ENCODE data around the gene MVB12B. TPM values are rescaled to one million over a fixed set of nuclear protein-coding genes. Genes with fewer than 3 reads are reported as not detected.
"Not testable (repeated sequence)": the region's sequence is repeated elsewhere in the genome, so short reads cannot be mapped to it uniquely, and the experiment has no call there.

Gene MVB12B
- total RNA-seq, result 9.4 TPM

DNA sequence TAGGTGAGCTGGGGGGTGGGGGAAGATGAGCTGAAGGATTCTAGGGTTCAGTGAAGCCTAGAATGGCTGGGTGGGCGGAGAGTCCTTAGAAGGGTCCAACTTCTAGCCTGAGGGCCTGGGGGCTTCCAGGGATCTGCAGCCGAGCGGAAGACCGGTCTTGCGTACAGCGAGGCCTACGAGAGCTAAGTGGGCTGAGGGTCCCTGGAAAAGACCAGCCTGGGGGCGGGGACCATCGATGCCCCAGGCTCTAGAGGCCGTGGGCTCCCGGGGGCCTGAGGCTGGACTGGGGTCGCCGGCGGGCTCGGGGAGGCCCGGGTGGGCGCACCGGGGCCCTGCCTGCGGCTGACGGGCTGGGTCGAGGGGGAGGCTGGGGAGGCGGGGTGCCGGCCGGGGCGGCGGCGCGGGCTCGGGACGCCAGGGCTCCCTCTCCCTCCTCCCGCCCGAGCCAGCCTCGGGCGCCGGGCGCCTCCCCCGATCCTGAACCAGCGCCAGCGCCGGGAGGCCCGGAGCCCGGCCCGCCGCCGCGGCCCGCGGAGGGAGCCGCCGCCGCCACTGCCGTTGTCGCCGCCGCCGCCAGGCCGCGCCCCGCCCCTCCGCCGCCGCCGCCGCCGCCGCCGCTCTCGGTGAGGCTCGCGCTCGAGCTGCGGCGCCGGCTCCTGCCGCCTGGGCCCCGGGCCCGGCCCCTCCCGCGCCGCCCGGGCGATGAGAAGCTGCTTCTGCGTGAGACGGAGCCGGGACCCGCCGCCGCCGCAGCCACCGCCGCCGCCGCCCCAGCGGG is at the start of gene MVB12B:
Gene MVB12B, plus strand, starts transcription at position 602 of the 778 bp plus-strand sequence. Its CDS starts 101 bp downstream, at position 703.
- H3K9me3 ChIP-seq (ENCODE audit: low read depth, low read length), result peaks cover 15% of the 10 kb centered on the region
- H3K4me1 ChIP-seq (ENCODE audit: insufficient read depth, low read length), result peaks cover 42% of the 10 kb centered on the region
- H3K27me3 ChIP-seq (ENCODE audit: insufficient read depth, low read length), result no peaks in the 10 kb centered on the region
- peak within 1 kb of the TSS; percentile 37 for H3K4me3 ChIP-seq (ENCODE audit: low read length)

DNA sequence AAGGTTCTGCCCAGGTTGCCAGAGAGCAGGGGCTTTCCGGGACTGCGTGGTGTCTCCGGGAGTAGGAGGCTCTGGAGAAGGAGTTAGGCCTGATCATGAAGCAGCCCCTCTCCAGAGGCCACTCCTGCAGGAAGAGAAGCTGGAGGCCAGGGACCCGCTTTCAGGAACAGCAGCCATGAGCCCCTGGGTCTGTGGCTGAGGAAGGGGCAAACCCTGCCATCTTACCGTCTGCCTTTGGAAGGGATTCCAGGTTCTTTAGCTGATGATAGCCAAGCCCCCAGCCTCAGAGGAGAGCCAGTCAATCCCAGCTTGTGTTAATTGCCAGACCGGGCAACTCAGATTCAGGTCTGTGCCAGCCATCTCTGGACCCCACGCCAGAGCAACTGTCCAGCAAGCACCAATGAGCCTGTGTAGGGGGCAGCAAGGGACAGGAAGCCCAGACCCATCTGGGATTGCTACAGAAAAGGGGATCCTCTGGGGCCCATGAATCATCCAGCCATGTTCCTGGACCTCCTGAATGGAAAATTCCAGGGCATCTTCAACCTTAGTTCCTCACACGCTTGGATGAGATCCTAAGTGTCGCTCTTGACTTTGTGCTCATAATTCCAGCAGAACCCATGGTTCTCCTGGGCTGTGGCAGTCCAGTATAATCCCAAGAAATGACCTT is 42.7 kb upstream of the MVB12B start:
- Histone ChIP-seq H3K27me3 (ENCODE audit: insufficient read depth, low read length) (peaks cover 4% of the 10 kb centered on the region), H3K9me3 (ENCODE audit: low read depth, low read length) (no peaks in the 10 kb centered on the region), H3K4me3 (ENCODE audit: low read length) (no peak overlapping the region), H3K4me1 (ENCODE audit: insufficient read depth, low read length) (no peaks in the 10 kb centered on the region)

GRCh38 chr9:126285652-126286051 is 41.0 kb upstream of the MVB12B start:
- H3K4me3 ChIP-seq (ENCODE audit: low read length); H3K9me3 ChIP-seq (ENCODE audit: low read depth, low read length); H3K27me3 ChIP-seq (ENCODE audit: insufficient read depth, low read length); H3K4me1 ChIP-seq (ENCODE audit: insufficient read depth, low read length): not testable (repeated sequence)

DNA sequence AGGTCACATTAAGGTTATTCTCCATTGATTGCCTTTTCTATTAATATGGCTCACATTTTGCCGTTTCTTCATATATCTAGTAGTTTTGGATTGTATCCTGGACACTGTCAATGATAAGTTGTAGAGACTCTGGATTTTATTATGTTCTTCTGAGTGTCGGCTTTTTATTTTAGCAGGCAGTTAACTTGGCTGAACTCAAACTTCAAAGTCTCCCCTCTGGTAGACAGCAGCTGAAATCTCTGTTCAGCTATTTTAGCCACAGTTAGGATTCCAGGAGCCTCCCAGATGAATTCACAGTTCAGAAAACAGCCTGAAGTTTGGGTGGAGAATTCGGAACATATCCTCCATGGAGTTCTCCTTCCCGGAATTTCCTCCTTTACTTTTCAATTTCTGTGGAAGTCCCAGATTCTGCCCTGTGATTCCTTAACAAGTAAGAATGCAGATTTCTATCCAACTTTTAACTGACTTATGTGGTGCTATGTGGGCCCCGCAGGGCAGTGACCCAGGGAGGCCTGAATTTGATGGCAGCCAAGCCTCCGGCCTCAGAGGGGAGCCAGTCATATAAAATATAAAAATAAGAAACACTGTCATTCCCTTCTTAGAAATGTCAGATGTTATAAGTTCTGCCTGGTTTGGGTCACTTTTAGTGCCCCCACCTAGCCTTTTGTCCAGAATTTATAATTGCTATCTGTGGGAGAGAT is 39.3 kb upstream of the MVB12B start:
- Histone ChIP-seq H3K4me3 (ENCODE audit: low read length) (no peak overlapping the region), H3K27me3 (ENCODE audit: insufficient read depth, low read length) (peaks cover 4% of the 10 kb centered on the region), H3K9me3 (ENCODE audit: low read depth, low read length) (no peaks in the 10 kb centered on the region), H3K4me1 (ENCODE audit: insufficient read depth, low read length) (no peaks in the 10 kb centered on the region)

DNA sequence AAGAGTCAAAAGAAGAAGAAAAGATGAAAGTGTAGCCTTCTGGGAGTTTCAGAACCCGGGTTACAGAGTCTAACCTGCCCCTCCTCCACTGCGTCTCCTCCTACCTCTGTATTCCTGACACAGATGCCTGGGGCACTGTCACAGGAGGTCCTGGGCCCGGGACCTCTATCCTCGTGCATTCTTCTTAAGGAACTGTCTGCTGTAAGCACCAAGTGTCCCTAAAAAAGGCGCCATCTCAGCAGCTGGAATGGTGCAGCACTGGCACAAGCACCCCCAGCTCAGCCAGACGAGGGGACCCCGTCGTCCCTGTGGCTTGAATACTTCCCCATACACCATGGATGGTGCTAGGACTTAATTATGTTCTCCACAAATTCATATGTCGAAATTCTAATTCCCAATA is 35.8 kb upstream of the MVB12B start:
- no peak overlapping the region for H3K4me3 ChIP-seq (ENCODE audit: low read length)
- H3K9me3 ChIP-seq (ENCODE audit: low read depth, low read length), result no peaks in the 10 kb centered on the region
- H3K4me1 ChIP-seq (ENCODE audit: insufficient read depth, low read length), result no peaks in the 10 kb centered on the region
- no peaks in the 10 kb centered on the region for H3K27me3 ChIP-seq (ENCODE audit: insufficient read depth, low read length)

GRCh38 chr9:126291925-126292324 is 34.7 kb upstream of the MVB12B start:
- Histone ChIP-seq H3K4me3 (ENCODE audit: low read length) (no peak overlapping the region), H3K27me3 (ENCODE audit: insufficient read depth, low read length) (no peaks in the 10 kb centered on the region), H3K4me1 (ENCODE audit: insufficient read depth, low read length) (no peaks in the 10 kb centered on the region), H3K9me3 (ENCODE audit: low read depth, low read length) (no peaks in the 10 kb centered on the region)

- Histone ChIP-seq H3K4me1 (ENCODE audit: insufficient read depth, low read length) (no peaks in the 10 kb centered on the region), H3K4me3 (ENCODE audit: low read length) (no peak overlapping the region), H3K9me3 (ENCODE audit: low read depth, low read length) (no peaks in the 10 kb centered on the region), H3K27me3 (ENCODE audit: insufficient read depth, low read length) (no peaks in the 10 kb centered on the region)
Observed at GRCh38 chr9:126292736-126293521, 33.7 kb upstream of the MVB12B start.

GRCh38 chr9:126293522-126293889 is 33.1 kb upstream of the MVB12B start:
- H3K4me3 ChIP-seq (ENCODE audit: low read length), result no peak overlapping the region
- H3K9me3 ChIP-seq (ENCODE audit: low read depth, low read length), result no peaks in the 10 kb centered on the region
- H3K27me3 ChIP-seq (ENCODE audit: insufficient read depth, low read length), result no peaks in the 10 kb centered on the region
- no peaks in the 10 kb centered on the region for H3K4me1 ChIP-seq (ENCODE audit: insufficient read depth, low read length)

GRCh38 chr9:126294331-126295081 is 32.1 kb upstream of the MVB12B start:
- H3K4me3 ChIP-seq (ENCODE audit: low read length), result no peak overlapping the region

DNA sequence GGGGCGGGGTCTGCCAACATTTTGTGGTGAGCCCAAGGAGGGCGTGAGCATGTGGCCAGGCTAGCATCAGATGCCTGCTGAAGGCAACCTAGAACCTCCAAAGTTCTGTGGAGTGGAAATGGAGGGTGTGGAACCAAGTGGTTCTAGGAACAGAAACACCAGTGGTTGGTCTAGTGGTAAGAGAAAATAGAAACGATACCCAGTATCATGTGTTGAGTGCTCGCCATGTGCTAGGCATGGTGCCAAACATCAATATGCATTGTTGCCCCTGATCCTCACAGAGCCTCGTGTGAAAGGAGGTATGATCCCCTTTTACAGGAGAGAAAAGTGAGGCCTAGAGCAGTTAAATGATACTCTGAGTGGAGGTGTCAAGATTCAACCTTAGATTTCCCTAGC is 31.5 kb upstream of the MVB12B start:
- H3K4me3 ChIP-seq (ENCODE audit: low read length), result no peak overlapping the region
- H3K4me1 ChIP-seq (ENCODE audit: insufficient read depth, low read length), result no peaks in the 10 kb centered on the region
- no peaks in the 10 kb centered on the region for H3K27me3 ChIP-seq (ENCODE audit: insufficient read depth, low read length)
- H3K9me3 ChIP-seq (ENCODE audit: low read depth, low read length), result no peaks in the 10 kb centered on the region

More at GRCh38 chr9:126294331-126295081, 32.1 kb upstream of the MVB12B start:
- Histone ChIP-seq H3K9me3 (ENCODE audit: low read depth, low read length) (no peaks in the 10 kb centered on the region), H3K4me1 (ENCODE audit: insufficient read depth, low read length) (no peaks in the 10 kb centered on the region), H3K27me3 (ENCODE audit: insufficient read depth, low read length) (no peaks in the 10 kb centered on the region)

DNA sequence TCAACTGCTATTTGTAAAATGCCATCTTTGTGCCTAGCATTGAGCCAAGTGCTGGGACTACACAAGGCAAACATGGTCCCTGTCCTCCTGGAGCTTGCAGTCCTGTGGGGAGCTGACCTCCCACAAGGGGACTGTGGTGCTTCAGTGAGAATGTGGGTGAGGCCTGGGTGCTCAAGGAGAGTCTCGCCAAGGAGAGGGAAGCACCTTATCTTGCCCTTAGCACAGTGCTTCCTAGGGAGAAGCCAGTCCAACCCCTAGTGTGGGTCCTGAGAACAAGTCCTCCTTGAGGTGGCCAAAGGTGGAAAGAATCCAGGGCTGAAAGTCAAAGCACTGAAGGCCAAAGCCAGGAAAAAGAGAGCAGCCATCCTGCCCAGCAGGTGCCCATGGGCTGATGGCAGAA is 31.1 kb upstream of the MVB12B start:
- H3K4me1 ChIP-seq (ENCODE audit: insufficient read depth, low read length), result no peaks in the 10 kb centered on the region
- H3K27me3 ChIP-seq (ENCODE audit: insufficient read depth, low read length), result no peaks in the 10 kb centered on the region
- H3K9me3 ChIP-seq (ENCODE audit: low read depth, low read length), result no peaks in the 10 kb centered on the region
- H3K4me3 ChIP-seq (ENCODE audit: low read length), result no peak overlapping the region

DNA sequence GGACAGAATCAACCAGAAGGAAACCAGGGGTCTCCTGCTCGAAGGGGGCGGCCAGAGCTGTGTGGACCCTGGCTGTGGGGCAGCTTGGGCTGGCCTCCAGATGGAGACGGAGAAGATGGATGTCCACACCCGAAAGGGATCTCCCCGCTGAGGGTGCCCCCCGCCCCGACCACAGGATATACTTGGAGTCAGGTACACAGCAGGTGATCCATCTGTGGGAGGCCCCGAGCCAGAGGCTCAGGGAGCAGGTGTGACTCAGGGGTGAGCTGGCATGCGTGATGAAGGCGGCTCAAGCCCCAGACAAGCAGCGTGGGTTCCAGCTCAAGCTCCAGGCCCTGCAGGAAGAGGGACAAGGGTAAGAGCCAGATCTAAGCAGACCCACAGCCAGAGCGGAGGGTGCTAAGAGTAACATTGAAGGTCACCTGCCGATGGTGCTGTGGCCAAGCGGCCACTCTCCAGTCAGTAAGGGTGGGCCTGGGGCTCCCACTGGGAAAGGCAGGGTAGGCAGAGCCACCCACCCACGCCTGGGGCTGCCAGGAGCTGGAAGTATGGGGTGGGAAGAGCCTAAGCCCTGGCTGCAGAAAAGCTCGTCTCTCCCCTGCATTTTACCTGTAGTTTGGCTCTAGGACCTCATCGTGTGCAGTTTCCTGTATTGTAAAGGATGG is 30.6 kb upstream of the MVB12B start:
- no peaks in the 10 kb centered on the region for H3K9me3 ChIP-seq (ENCODE audit: low read depth, low read length)
- no peaks in the 10 kb centered on the region for H3K4me1 ChIP-seq (ENCODE audit: insufficient read depth, low read length)
- no peak overlapping the region for H3K4me3 ChIP-seq (ENCODE audit: low read length)
- no peaks in the 10 kb centered on the region for H3K27me3 ChIP-seq (ENCODE audit: insufficient read depth, low read length)

DNA sequence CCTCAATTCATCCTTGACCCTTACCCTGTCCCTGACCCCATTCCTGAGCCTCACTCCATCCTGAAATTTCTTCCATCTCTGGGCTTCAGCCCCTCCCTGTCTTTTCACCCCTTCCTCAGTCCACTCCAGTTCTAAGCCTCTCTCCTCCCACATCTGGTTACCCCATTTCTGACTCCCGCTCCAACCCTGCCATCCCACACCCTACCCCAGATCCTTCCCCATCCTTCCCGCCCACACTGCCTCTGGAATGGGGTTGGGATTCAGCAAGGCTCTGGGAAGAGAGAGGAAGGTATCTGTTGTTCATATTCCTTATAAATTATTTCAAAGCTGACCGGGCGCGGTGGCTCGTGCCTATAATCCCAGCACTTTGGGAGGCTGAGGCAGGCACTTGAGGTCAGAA is 29.9 kb upstream of the MVB12B start:
- no peaks in the 10 kb centered on the region for H3K27me3 ChIP-seq (ENCODE audit: insufficient read depth, low read length)
- no peaks in the 10 kb centered on the region for H3K9me3 ChIP-seq (ENCODE audit: low read depth, low read length)
- H3K4me1 ChIP-seq (ENCODE audit: insufficient read depth, low read length), result no peaks in the 10 kb centered on the region
- no peak overlapping the region for H3K4me3 ChIP-seq (ENCODE audit: low read length)

DNA sequence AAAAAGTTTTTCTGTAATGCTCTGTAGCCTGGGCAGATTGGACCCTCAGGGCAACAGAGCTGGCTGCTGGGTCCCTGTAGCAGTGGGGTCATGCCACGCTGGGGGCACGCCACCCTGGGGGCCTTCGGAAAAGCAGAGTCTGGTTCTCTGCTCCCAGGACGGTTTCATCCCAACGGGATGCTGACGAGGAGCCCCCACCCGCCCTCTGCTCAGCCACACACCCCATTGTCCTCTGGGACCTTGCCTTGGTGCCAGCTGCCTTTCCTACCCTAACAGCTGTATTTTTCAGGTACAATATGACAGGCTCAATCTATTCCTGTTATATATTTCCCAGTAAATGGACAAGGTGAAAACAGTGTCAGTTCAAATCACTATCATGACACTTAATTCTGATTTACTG is 29.0 kb upstream of the MVB12B start:
- no peak overlapping the region for H3K4me3 ChIP-seq (ENCODE audit: low read length)
- H3K4me1 ChIP-seq (ENCODE audit: insufficient read depth, low read length), result no peaks in the 10 kb centered on the region
- no peaks in the 10 kb centered on the region for H3K27me3 ChIP-seq (ENCODE audit: insufficient read depth, low read length)
- H3K9me3 ChIP-seq (ENCODE audit: low read depth, low read length), result no peaks in the 10 kb centered on the region
